Ovary (tissue), 3 donors: Measurements from ENCODE around the gene HGF.

Experiments used
- EP300 ChIP-seq: sonication (generic); formaldehyde crosslinking; IDR thresholded peaks from one replicate; pipeline ENCODE4 v1.6.1; 2017; ENCODE audit warnings: antibody characterized with exemption
- TF ChIP-seq, protein P1 (sequence below), 3 donors: fragments of 450-650 bp in 2 of 3; fragments of 200-600 bp in 1 of 3; IDR thresholded peaks; one replicate each; pipeline versions ENCODE4 v1.5.1 to v1.8.0; 2016 to 2022; ENCODE audit warnings: antibody characterized with exemption in 3 of 3, mild to moderate bottlenecking in 1 of 3
- donor health status: DM: no; HTN: no; CAD: no.

DNA sequence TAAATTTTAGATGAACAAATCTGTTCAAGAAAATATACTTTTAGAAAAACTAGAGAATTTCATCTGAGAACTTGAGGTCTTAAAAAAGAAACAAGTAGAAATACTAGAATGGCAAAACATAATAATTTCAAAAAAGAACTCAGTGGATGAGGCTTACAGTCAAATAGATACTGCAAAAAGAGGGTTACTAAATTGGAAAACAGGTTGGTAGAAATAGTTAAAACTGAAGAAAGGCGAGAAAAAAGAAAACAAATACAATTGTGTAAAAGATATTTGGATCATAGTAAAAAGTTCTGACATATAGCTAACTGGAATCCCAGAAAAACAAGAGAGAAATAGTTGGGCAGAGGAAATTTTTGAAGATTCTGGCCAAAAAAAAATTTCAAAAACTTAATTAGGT, 117.6 kb downstream of the HGF start:
- TF ChIP-seq, protein P1, sequence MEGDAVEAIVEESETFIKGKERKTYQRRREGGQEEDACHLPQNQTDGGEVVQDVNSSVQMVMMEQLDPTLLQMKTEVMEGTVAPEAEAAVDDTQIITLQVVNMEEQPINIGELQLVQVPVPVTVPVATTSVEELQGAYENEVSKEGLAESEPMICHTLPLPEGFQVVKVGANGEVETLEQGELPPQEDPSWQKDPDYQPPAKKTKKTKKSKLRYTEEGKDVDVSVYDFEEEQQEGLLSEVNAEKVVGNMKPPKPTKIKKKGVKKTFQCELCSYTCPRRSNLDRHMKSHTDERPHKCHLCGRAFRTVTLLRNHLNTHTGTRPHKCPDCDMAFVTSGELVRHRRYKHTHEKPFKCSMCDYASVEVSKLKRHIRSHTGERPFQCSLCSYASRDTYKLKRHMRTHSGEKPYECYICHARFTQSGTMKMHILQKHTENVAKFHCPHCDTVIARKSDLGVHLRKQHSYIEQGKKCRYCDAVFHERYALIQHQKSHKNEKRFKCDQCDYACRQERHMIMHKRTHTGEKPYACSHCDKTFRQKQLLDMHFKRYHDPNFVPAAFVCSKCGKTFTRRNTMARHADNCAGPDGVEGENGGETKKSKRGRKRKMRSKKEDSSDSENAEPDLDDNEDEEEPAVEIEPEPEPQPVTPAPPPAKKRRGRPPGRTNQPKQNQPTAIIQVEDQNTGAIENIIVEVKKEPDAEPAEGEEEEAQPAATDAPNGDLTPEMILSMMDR (IDR thresholded peaks at IDR 0.05): no peak
- TF ChIP-seq EP300: no peak
